ENCODE measurements around the gene HADHB. TPM values are rescaled to one million over a fixed set of nuclear protein-coding genes. Genes with fewer than 3 reads are reported as not detected.

Gene HADHB
- total RNA-seq, 1 experiment from 2014 or later, result 65.5 TPM

DNA sequence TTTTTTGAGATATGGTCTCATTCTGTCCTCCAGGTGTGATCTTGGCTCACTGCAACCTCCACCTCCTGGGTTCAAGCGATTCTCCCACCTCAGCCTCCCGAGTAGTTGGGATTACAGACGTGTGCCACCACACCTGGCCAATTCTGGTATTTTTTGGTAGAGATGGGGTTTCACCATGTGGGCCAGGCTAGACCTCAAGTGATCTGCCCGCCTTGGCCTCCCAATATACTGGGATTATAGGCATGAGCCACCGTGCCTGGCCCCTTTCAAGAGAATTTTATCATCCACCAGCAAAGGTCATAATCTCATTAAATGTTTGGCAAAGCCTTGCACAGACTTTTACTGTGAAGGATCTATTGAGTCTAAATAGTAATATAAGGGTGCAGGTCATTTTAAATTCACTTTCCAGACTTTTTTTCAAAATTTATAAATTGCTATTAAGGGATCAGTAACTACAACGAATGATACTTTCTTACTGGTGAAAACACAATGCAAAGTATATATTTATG is 2.8 kb upstream of the HADHB start (continued):
- TF ChIP-seq ZNF274 (IDR thresholded peaks at IDR 0.05; ENCODE audit: low read depth, low read length), result no peak
- TF ChIP-seq ATF3 (IDR thresholded peaks at IDR 0.05), result no peak
- TF ChIP-seq CEBPB (IDR thresholded peaks at IDR 0.05; ENCODE audit: low read depth), result no peak
- TF ChIP-seq, protein P1, sequence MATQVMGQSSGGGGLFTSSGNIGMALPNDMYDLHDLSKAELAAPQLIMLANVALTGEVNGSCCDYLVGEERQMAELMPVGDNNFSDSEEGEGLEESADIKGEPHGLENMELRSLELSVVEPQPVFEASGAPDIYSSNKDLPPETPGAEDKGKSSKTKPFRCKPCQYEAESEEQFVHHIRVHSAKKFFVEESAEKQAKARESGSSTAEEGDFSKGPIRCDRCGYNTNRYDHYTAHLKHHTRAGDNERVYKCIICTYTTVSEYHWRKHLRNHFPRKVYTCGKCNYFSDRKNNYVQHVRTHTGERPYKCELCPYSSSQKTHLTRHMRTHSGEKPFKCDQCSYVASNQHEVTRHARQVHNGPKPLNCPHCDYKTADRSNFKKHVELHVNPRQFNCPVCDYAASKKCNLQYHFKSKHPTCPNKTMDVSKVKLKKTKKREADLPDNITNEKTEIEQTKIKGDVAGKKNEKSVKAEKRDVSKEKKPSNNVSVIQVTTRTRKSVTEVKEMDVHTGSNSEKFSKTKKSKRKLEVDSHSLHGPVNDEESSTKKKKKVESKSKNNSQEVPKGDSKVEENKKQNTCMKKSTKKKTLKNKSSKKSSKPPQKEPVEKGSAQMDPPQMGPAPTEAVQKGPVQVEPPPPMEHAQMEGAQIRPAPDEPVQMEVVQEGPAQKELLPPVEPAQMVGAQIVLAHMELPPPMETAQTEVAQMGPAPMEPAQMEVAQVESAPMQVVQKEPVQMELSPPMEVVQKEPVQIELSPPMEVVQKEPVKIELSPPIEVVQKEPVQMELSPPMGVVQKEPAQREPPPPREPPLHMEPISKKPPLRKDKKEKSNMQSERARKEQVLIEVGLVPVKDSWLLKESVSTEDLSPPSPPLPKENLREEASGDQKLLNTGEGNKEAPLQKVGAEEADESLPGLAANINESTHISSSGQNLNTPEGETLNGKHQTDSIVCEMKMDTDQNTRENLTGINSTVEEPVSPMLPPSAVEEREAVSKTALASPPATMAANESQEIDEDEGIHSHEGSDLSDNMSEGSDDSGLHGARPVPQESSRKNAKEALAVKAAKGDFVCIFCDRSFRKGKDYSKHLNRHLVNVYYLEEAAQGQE (IDR thresholded peaks at IDR 0.05; ENCODE audit: low read depth), result no peak
- TF ChIP-seq SP1 (IDR thresholded peaks at IDR 0.05; ENCODE audit: low read depth), result no peak
- TF ChIP-seq TCF7L2 (IDR thresholded peaks at IDR 0.05; ENCODE audit: borderline replicate concordance, extremely low read depth, insufficient read depth, insufficient read length), result no peak

- H3K4me2 ChIP-seq (ENCODE audit: low read length), result peak overlapping the region; percentile 72
- H2AFZ ChIP-seq (ENCODE audit: low read depth, low read length, poor library complexity, severe bottlenecking), result peak overlapping the region; percentile 4
- intact Hi-C loops (cut with micrococcal nuclease), result no loop called here
These were observed 1.1 kb upstream of the HADHB start for GRCh38 chr2:26243470-26244308.

More at GRCh38 chr2:26243470-26244308, 1.1 kb upstream of the HADHB start:
- Histone ChIP-seq H3K4me3 (replicated peaks in 1 of 2; ENCODE audit: low read depth in 1 of 2, low read length in 2 of 2) (peak overlapping the region; percentile 69 to 91), H3K79me2 (ENCODE audit: insufficient read depth, low read length) (peaks cover 91% of the 10 kb centered on the region), H3K27me3 (ENCODE audit: insufficient read depth, low read length) (no peaks in the 10 kb centered on the region), H3K9ac (ENCODE audit: low read length) (peak overlapping the region; percentile 74), H3K9me2 (ENCODE audit: insufficient read depth) (no peaks in the 10 kb centered on the region), H4K20me1 (ENCODE audit: insufficient read depth) (no peaks in the 10 kb centered on the region), H3K27ac (ENCODE audit: low read depth, low read length) (peak overlapping the region; percentile 77), H3K36me3 (ENCODE audit: control insufficient read depth in 1 of 2, insufficient read depth in 2 of 2, low read length in 2 of 2) (no peaks in the 10 kb centered on the region), H3K9me3 (ENCODE audit: control insufficient read depth in 1 of 2, insufficient read depth in 1 of 2, low read depth in 1 of 2, low read length in 2 of 2) (no peaks in the 10 kb centered on the region), H3K4me1 (ENCODE audit: control insufficient read depth in 1 of 2, insufficient read depth in 2 of 2, low read length in 2 of 2) (peaks cover 13 to 36% of the 10 kb centered on the region in 2 experiments; a peak in 3 of 4 replicates)
- no TSS peak for BruUV-seq (replicated peaks)
- ChIA-PET RAD21 (ENCODE audit: low non-redundant PET in 1 of 2, low total read pairs in 2 of 2, uncharacterized antibody in 2 of 2, unreplicated experiment in 2 of 2) (no interaction called here), CTCF (no interaction called here), POLR2A (interaction anchor here (1.1 to 1.9 kb wide), 5 partner anchors 8 to 102 kb away, joined by 3 to 6 read pairs (median 4); partner anchors contain the start of gene SELENOI)
- DNase-seq (ENCODE audit: low read depth, low spot score) (no peak), ATAC-seq (no peak)
- TF ChIP-seq POLR2A (IDR thresholded peaks at IDR 0.05; ENCODE audit: borderline replicate concordance, extremely low read depth, insufficient read depth, insufficient read length), result no peak
- TF ChIP-seq CBX3 (IDR thresholded peaks at IDR 0.05; ENCODE audit: low read depth), result no peak

Data from HCT116 (cell line).